AG10803 (cell line): ENCODE data around the gene TCF7L1.

Experiments used
- DNase-seq: peaks from one replicate; pipeline ENCODE4 v3.0.0; 2010; ENCODE audit warnings: low read depth
- H3K4me3 ChIP-seq: 2 replicates; pipeline ENCODE4 v1.5.1; 2011; ENCODE audit warnings: mild to moderate bottlenecking, low read length, control low read depth
- TF ChIP-seq, protein P1 (sequence below): conservative IDR thresholded peaks from 2 replicates; pipeline ENCODE4 v1.5.1; 2011; ENCODE audit warnings: mild to moderate bottlenecking, low read length, control low read depth, inconsistent platforms

TCF7L1 gene

DNA sequence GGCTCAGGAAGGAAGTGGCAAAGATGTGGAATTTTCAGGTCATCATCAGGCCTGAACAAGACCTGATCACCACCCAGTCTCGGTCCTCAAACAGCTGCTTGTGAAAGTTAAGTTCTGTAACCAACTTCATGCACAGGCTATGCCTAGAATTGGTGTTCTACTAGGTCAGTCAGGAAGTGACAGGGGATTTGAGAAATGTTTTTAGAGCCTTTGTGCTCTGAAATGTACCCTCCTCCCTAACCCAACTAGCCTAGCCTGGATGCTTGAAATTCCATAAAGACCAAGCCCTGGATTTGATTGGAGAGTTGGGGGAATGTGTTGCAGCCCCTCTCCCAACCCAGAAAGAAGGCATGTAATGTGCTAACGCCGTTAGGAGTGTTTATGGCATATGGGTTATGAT is 131.3 kb downstream of the TCF7L1 start:
- no peak overlapping the region for H3K4me3 ChIP-seq
- peak; percentile 68 for DNase-seq
- TF ChIP-seq, protein P1, sequence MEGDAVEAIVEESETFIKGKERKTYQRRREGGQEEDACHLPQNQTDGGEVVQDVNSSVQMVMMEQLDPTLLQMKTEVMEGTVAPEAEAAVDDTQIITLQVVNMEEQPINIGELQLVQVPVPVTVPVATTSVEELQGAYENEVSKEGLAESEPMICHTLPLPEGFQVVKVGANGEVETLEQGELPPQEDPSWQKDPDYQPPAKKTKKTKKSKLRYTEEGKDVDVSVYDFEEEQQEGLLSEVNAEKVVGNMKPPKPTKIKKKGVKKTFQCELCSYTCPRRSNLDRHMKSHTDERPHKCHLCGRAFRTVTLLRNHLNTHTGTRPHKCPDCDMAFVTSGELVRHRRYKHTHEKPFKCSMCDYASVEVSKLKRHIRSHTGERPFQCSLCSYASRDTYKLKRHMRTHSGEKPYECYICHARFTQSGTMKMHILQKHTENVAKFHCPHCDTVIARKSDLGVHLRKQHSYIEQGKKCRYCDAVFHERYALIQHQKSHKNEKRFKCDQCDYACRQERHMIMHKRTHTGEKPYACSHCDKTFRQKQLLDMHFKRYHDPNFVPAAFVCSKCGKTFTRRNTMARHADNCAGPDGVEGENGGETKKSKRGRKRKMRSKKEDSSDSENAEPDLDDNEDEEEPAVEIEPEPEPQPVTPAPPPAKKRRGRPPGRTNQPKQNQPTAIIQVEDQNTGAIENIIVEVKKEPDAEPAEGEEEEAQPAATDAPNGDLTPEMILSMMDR, result no peak

DNA sequence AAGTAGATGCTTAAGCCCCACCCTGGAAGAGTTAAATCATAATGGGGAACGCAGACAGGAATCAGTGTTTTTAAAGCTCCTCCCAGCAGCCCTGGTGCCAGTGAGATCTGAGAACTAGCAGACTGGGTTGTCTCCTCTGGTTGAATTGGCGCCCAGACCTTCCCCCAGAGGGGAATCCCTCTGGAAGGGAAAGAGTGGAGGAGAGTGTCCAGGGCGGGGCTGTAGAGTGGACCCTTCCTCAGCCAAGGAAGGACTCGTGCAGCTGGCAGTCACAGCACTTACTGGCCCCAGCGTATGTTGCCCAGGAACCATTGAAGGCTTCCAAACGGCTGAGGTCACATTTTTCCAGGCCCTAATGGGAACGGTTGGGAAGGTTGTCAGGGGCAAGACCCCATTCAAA is 132.1 kb downstream of the TCF7L1 start:
- TF ChIP-seq, protein P1, result no peak
- no peak overlapping the region for H3K4me3 ChIP-seq
- no peak for DNase-seq

DNA sequence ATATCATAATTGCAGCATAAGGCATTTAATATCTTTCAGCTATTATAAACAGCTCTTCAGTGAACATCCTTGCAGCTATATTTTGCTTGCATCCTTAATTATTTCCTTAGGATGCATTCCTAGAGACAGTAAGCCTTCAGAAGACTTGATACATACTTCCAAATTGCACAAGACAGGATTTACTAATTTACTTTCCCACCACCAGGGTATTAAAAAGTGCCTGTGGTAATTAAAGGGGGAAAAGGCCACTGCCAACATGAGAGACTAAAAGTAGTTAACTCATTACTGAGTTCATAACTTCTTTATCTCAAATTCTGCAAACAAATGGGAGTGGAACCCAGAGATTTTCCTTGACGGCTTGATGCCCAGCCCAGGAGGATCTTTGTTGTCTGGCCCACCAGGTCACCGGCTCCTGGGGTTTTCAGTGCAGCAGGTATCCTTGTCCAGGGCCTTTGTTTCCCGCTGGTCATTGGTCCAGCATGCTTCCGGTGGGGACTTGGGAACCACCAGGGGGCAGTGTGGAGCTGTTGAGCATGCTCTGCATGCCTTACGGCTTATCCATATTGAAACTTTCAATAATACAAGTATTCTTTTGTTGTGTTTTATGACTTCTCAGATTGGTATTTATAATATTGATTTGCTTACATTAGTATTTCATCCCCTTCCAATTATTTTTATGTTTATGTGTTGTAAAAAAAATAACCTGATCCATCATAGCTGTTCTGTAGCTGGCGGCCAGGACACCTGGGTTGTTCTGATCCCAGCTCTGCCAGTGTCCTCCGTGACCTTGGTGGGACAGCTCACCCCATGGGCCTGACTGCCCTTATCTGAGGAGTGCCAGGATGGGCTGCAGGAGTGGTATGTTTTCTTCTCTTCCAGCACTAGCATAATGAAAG is 133.2 kb downstream of the TCF7L1 start:
- no peak overlapping the region for H3K4me3 ChIP-seq
- TF ChIP-seq, protein P1, result peak; percentile 83
- peak; percentile 54 for DNase-seq

DNA sequence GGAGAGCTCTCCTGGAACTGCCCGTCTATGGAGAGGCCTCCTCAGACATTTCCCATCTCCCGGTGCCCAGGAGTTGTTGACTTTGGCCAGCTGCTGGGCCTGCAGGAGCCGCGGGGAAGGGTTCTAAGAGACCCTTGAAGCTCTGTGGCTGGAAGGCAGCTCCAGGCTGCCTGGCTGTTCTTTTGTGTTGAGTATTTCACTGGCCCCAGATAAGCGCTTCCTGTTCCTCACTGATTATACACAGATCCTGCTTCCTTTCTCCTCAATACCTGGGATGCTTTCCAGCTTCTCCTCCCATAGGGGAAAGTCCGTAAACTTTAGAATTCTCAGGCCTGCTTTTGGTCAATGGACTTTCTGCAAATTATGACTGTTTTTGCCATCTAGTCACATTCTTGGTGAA is 136.8 kb downstream of the TCF7L1 start:
- no peak for DNase-seq
- H3K4me3 ChIP-seq, result no peak overlapping the region
- TF ChIP-seq, protein P1, result no peak

DNA sequence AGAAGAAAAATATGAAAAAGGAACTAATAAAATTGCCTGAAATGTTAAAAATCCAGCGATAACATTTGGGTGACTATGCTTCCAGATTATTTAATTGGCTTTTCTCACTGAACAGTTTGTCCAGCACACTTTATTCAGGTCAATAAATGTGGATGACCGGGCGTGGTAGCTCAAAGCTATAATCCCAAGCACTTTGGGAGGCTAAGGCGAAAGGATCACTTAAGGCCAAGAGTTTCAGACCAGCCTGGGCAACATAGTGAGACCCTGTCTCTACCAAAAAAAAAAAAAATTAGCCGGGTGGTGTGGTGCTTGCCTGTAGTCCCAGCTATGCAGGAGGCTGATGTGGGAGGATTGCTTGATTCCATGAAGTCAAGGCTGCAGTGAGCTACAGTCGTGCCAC is 139.2 kb downstream of the TCF7L1 start:
- no peak for DNase-seq
- TF ChIP-seq, protein P1, result no peak
- no peak overlapping the region for H3K4me3 ChIP-seq

DNA sequence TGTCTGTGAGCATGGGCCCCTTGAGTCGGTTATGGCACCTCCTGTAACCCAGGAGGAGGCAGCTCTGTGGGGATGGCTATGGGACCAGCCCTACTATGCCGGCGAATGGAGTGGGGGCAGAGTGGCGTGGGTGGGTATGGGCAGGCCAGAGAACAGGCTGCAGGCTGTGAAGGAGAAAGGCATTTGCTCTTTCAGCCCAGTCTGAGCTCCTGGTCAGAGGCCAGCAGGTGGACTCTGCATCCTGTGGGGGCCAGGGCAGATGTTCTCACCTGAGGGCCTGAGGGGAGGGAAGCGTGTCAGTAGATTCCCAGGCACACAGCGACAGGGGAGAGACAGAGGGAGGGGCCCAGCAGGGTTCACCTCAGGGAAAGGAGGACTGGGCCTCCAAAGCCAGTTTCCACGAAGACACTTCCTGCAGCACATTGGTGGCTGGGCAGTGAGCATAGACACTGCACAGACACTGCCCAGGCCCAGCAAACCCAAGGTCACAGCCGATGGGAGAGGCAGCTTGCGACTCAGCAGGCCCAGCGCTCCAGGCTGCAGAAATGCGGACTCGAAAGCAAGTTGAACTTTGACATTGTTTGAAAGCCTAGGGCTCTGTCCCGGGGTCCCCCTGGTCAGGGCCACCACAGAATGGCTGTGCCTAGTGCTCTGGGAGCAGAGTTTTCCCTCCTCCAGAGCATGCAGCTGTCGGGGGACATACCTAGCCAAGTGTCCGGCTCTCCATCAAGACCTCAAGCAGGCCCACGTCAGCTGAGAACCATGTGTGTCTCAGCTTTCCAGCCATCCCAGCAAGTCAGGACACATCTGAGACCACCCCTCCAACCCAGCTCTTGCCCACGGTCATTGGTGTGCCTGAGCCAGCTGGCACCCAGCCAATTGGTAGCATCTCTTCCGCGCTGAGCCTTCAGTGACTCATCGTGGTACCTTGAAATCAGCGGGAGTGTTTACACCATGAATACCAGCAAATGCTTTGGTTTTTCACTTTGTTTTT is 140.8 kb downstream of the TCF7L1 start:
- no peak overlapping the region for H3K4me3 ChIP-seq
- TF ChIP-seq, protein P1, result no peak
- DNase-seq, result peak; percentile 66
